Neural cell (in vitro differentiated cells): ENCODE results near the gene OXCT1.

Experiments used
- EZH2 ChIP-seq: fragments of 200-600, 300-800 bp; shearing (Covaris generic), sonication (generic); IDR thresholded peaks from 2 replicates; pipeline ENCODE4 v1.6.1; 2014; ENCODE audit warnings: antibody characterized with exemption, low read length, borderline replicate concordance, mild to moderate bottlenecking; ENCODE audit not compliant: insufficient read depth, poor library complexity, severe bottlenecking
- POLR2AphosphoS5 ChIP-seq: IDR thresholded peaks from 2 replicates; pipeline ENCODE4 v1.6.1; 2012
- RAD21 ChIP-seq: fragments of 450-650 bp; conservative IDR thresholded peaks from 2 replicates; pipeline ENCODE4 v1.6.1; 2014; ENCODE audit warnings: antibody characterized with exemption, mild to moderate bottlenecking, moderate library complexity
- TF ChIP-seq, protein P1 (sequence below): fragments of 450-650 bp; IDR thresholded peaks from 2 replicates; pipeline ENCODE4 v1.5.1; 2014; ENCODE audit warnings: antibody characterized with exemption, mild to moderate bottlenecking, moderate library complexity; ENCODE audit not compliant: poor library complexity, severe bottlenecking

DNA sequence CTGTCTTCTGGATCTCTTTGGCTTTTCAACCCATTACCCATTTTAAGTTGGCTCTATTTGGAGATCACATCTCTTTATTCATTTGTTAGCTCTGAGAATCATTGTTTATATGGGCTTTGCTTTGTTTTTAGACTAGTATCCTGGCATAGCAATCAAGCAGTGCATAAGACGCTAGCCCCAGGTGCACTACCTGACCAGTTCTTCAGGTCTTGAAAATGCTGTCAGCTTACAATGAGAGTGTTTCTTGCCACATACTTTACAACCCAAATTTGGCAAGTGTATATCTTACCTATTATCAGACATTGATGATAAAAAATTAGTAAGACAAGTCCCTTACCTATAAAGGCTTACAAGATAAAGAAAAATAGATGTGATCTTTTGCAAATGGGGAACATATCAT, 12.2 kb downstream of the OXCT1 start:
- TF ChIP-seq, protein P1, sequence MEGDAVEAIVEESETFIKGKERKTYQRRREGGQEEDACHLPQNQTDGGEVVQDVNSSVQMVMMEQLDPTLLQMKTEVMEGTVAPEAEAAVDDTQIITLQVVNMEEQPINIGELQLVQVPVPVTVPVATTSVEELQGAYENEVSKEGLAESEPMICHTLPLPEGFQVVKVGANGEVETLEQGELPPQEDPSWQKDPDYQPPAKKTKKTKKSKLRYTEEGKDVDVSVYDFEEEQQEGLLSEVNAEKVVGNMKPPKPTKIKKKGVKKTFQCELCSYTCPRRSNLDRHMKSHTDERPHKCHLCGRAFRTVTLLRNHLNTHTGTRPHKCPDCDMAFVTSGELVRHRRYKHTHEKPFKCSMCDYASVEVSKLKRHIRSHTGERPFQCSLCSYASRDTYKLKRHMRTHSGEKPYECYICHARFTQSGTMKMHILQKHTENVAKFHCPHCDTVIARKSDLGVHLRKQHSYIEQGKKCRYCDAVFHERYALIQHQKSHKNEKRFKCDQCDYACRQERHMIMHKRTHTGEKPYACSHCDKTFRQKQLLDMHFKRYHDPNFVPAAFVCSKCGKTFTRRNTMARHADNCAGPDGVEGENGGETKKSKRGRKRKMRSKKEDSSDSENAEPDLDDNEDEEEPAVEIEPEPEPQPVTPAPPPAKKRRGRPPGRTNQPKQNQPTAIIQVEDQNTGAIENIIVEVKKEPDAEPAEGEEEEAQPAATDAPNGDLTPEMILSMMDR: no peak
- TF ChIP-seq RAD21 (no peak), EZH2 (no peak), POLR2AphosphoS5 (no peak)
